Muscle of leg (tissue), 11 donors: Measurements from ENCODE around the gene TBC1D22A. TPM values are rescaled to one million over a fixed set of nuclear protein-coding genes. Genes with fewer than 3 reads are reported as not detected.
A peak's percentile ranks its signal among the peaks of the same experiment; 100 is the strongest.
"Not testable (repeated sequence)": the region's sequence is repeated elsewhere in the genome, so short reads cannot be mapped to it uniquely, and the experiment has no call there.

Source experiments
- DNase-seq: peaks from one replicate; pipeline ENCODE4 v3.0.0; 2013
- H3K27ac ChIP-seq: one replicate; pipeline ENCODE4 v1.5.1; 2013; ENCODE audit warnings: mild to moderate bottlenecking, low read length, control low read depth
- H3K27me3 ChIP-seq: one replicate; pipeline ENCODE4 v1.6.1; 2013; ENCODE audit warnings: low read length; ENCODE audit not compliant: control insufficient read depth, insufficient read depth
- H3K36me3 ChIP-seq: one replicate; pipeline ENCODE4 v1.6.1; 2013; ENCODE audit warnings: low read length; ENCODE audit not compliant: control insufficient read depth, insufficient read depth
- H3K4me1 ChIP-seq: one replicate; pipeline ENCODE4 v1.6.1; 2013; ENCODE audit warnings: low read length; ENCODE audit not compliant: control insufficient read depth, insufficient read depth
- H3K4me3 ChIP-seq: one replicate; pipeline ENCODE4 v1.5.1; 2013; ENCODE audit warnings: low read length, control low read depth
- H3K9me3 ChIP-seq: replicated peaks from 2 replicates; pipeline ENCODE4 v1.6.1; 2013; ENCODE audit warnings: low read depth, low read length; ENCODE audit not compliant: control insufficient read depth
- WGBS: methylation state at CpG from one replicate; pipeline ENCODE4 v1.1.5; 2013; ENCODE audit warnings: missing lambda C conversion rate; ENCODE audit not compliant: insufficient coverage; 5-methylcytosine and 5-hydroxymethylcytosine counted together
- polyA plus RNA-seq, 8 donors: library from polyadenylated mRNA; unstranded; fragments of 120-200 nt; gene quantifications; one replicate each; pipeline versions ENCODE4 v1.2.1 to v1.2.3, GENCODE V29; 2013; ENCODE audit warnings: inconsistent platforms in 1 of 8, low replicate concordance in 1 of 8; ENCODE audit not compliant: insufficient read length in 8 of 8, insufficient read depth in 1 of 8
- total RNA-seq: library from RNA; stranded (reverse); fragments of 120-200 nt; gene quantifications from one replicate; pipeline ENCODE4 v1.2.4, GENCODE V29; 2013

The TBC1D22A gene
- total and polyA plus RNA-seq, 9 donors = 8.0 to 16.9 (median 15.6) TPM

GRCh38 chr22:47170511-47171440 is 408.3 kb downstream of the TBC1D22A start:
- H3K27me3 ChIP-seq, H3K9me3 ChIP-seq, H3K4me3 ChIP-seq, H3K27ac ChIP-seq, DNase-seq, H3K36me3 ChIP-seq: not testable (repeated sequence)
- 78% methylated on average over 21 of the region's 21 CpGs for WGBS
- H3K4me1 ChIP-seq = peaks cover 13% of the 10 kb centered on the region

- Histone ChIP-seq H3K27ac (no peak overlapping the region), H3K9me3 (no peaks in the 10 kb centered on the region), H3K27me3 (no peaks in the 10 kb centered on the region), H3K4me1 (peaks cover 12% of the 10 kb centered on the region), H3K4me3 (no peak overlapping the region), H3K36me3 (peaks cover 3% of the 10 kb centered on the region)
- 78% methylated on average over 19 of the region's 20 CpGs for WGBS
- no peak for DNase-seq
Observed at GRCh38 chr22:47171441-47172221, 409.2 kb downstream of the TBC1D22A start.

- no peak overlapping the region for H3K4me3 ChIP-seq
- no peaks in the 10 kb centered on the region for H3K27me3 ChIP-seq
- no peak for DNase-seq
- no peak overlapping the region for H3K27ac ChIP-seq
- H3K9me3 ChIP-seq = no peaks in the 10 kb centered on the region
- 85% methylated on average over 21 of the region's 21 CpGs for WGBS
- peaks cover 12% of the 10 kb centered on the region for H3K4me1 ChIP-seq
- peaks cover 3% of the 10 kb centered on the region for H3K36me3 ChIP-seq
Observed at GRCh38 chr22:47172771-47173534, 410.5 kb downstream of the TBC1D22A start.

GRCh38 chr22:47173535-47174021 is 411.1 kb downstream of the TBC1D22A start:
- H3K27ac ChIP-seq = no peak overlapping the region

GRCh38 chr22:47174096-47174495 is 411.6 kb downstream of the TBC1D22A start:
- DNase-seq = no peak
- H3K27me3 ChIP-seq = no peaks in the 10 kb centered on the region
- H3K36me3 ChIP-seq = peaks cover 3% of the 10 kb centered on the region
- peaks cover 12% of the 10 kb centered on the region for H3K4me1 ChIP-seq
- WGBS = 88% methylated on average over 12 of the region's 21 CpGs
- no peaks in the 10 kb centered on the region for H3K9me3 ChIP-seq
- no peak overlapping the region for H3K4me3 ChIP-seq
- no peak overlapping the region for H3K27ac ChIP-seq

More at GRCh38 chr22:47173535-47174021, 411.1 kb downstream of the TBC1D22A start:
- no peak overlapping the region for H3K4me3 ChIP-seq
- no peaks in the 10 kb centered on the region for H3K27me3 ChIP-seq
- WGBS = 89% methylated on average over 9 of the region's 17 CpGs
- DNase-seq = no peak
- H3K4me1 ChIP-seq = peaks cover 12% of the 10 kb centered on the region
- no peaks in the 10 kb centered on the region for H3K9me3 ChIP-seq
- H3K36me3 ChIP-seq = peaks cover 3% of the 10 kb centered on the region

GRCh38 chr22:47174671-47175112 is 412.2 kb downstream of the TBC1D22A start:
- H3K27ac ChIP-seq = no peak overlapping the region
- H3K36me3 ChIP-seq = peaks cover 3% of the 10 kb centered on the region

GRCh38 chr22:47175151-47176025 is 412.9 kb downstream of the TBC1D22A start:
- Histone ChIP-seq H3K4me1 (peaks cover 12% of the 10 kb centered on the region), H3K27ac (peak overlapping the region; percentile 13), H3K9me3 (no peaks in the 10 kb centered on the region), H3K36me3 (peaks cover 3% of the 10 kb centered on the region), H3K4me3 (no peak overlapping the region), H3K27me3 (no peaks in the 10 kb centered on the region)
- 58% methylated on average over 29 of the region's 38 CpGs for WGBS
- peak; percentile 91 for DNase-seq

More at GRCh38 chr22:47174671-47175112, 412.2 kb downstream of the TBC1D22A start:
- WGBS = 84% methylated on average over 13 of the region's 14 CpGs
- H3K9me3 ChIP-seq = no peaks in the 10 kb centered on the region
- H3K4me1 ChIP-seq = peaks cover 12% of the 10 kb centered on the region
- no peaks in the 10 kb centered on the region for H3K27me3 ChIP-seq
- no peak for DNase-seq
- no peak overlapping the region for H3K4me3 ChIP-seq

GRCh38 chr22:47176026-47176389 is 413.6 kb downstream of the TBC1D22A start:
- H3K4me3 ChIP-seq = no peak overlapping the region
- no peaks in the 10 kb centered on the region for H3K9me3 ChIP-seq
- H3K27me3 ChIP-seq = no peaks in the 10 kb centered on the region
- H3K4me1 ChIP-seq = peaks cover 12% of the 10 kb centered on the region
- WGBS = 79% methylated on average over 4 of the region's 9 CpGs
- H3K36me3 ChIP-seq = peaks cover 3% of the 10 kb centered on the region
- H3K27ac ChIP-seq = no peak overlapping the region
- DNase-seq = no peak
